WTC11 (cell line): ENCODE data around the gene MYO9A.

Source experiments
- CREB1 ChIP-seq: sonication (generic); formaldehyde crosslinking; IDR thresholded peaks from 2 replicates; pipeline ENCODE4 v1.8.0; 2023; ENCODE audit warnings: mild to moderate bottlenecking, missing genetic modification reagents
- ETV6 ChIP-seq: sonication (generic); formaldehyde crosslinking; IDR thresholded peaks from 2 replicates; pipeline ENCODE4 v1.8.1; 2022; ENCODE audit warnings: mild to moderate bottlenecking, missing genetic modification reagents
- GTF2I ChIP-seq: fragments of 250-450 bp; sonication (Bioruptor Pico); conservative IDR thresholded peaks from 2 replicates; pipeline ENCODE4 v1.4.0; 2021; ENCODE audit warnings: mild to moderate bottlenecking
- NR2C2 ChIP-seq: sonication (generic); formaldehyde crosslinking; IDR thresholded peaks from 2 replicates; pipeline ENCODE4 v1.8.0; 2022; ENCODE audit warnings: mild to moderate bottlenecking, missing genetic modification reagents
- SMAD4 ChIP-seq: sonication (generic); formaldehyde crosslinking; IDR thresholded peaks from 2 replicates; pipeline ENCODE4 v1.8.0; 2022; ENCODE audit warnings: mild to moderate bottlenecking, missing genetic modification reagents
- TF ChIP-seq, protein P1 (sequence below): fragments of 200-600 bp; IDR thresholded peaks from 2 replicates; pipeline ENCODE4 v1.8.0; 2022; ENCODE audit warnings: antibody characterized with exemption
- TF ChIP-seq, protein P2 (sequence below): sonication (generic); formaldehyde crosslinking; IDR thresholded peaks from 2 replicates; pipeline ENCODE4 v1.8.0; 2022; ENCODE audit warnings: mild to moderate bottlenecking, missing genetic modification reagents
- TF ChIP-seq, protein P3 (sequence below): sonication (generic); formaldehyde crosslinking; IDR thresholded peaks from 2 replicates; pipeline ENCODE4 v1.8.0; 2022; ENCODE audit warnings: mild to moderate bottlenecking, missing genetic modification reagents
- TF ChIP-seq, protein P4 (sequence below): sonication (generic); formaldehyde crosslinking; IDR thresholded peaks from 2 replicates; pipeline ENCODE4 v1.8.1; 2022; ENCODE audit warnings: low read depth, missing genetic modification reagents, borderline replicate concordance
- TF ChIP-seq, protein P5 (sequence below): sonication (generic); formaldehyde crosslinking; IDR thresholded peaks from 2 replicates; pipeline ENCODE4 v1.8.1; 2023; ENCODE audit warnings: mild to moderate bottlenecking, missing genetic modification reagents, moderate library complexity

DNA sequence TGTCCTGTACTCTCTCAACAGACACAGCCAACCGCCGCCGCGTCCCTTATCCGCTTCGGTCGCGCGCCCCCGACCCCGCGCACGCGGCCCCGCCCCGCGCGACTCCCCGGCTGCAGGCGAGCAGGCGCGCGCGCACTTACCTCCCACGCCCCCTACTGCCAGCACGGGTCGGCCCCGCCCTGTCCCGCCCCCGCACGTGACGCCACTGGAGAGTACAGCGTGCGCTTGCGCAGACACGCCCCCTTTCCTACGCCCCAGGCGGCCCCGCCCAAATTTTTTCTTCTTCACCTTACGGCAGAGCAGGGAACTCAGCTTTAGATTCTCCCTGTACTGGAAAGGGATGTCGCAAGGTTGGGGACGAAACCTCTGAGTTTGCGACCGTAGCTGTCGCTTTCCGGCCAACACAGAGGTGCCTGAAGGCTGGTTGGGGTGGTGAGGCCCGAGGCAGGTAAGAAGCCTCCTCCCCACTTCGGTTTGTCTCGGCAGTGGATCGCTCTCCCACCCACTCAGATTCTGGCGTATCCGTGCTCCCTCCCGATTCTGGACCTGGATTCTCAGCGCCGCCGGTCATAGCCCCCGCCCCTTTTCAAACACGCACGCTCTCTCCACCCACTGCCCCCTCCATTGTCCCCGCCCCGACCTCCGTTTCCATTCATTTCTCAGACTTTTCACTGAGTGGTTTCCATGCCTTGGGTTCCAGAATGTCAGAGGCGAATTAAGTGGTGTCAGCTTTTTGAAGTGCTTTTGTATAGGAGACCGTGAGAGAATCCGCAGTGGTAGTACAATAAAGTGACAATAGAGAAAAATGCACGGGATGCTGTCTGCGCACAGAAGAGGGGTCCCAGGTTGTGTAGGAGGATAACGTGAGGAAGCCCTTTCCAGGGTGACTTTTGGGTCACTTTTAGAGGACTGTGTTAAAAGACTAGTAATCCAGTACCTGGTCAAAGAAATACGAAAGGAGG lies at the start of gene MYO9A, which contains the start of gene SENP8:
- TF ChIP-seq, protein P1, sequence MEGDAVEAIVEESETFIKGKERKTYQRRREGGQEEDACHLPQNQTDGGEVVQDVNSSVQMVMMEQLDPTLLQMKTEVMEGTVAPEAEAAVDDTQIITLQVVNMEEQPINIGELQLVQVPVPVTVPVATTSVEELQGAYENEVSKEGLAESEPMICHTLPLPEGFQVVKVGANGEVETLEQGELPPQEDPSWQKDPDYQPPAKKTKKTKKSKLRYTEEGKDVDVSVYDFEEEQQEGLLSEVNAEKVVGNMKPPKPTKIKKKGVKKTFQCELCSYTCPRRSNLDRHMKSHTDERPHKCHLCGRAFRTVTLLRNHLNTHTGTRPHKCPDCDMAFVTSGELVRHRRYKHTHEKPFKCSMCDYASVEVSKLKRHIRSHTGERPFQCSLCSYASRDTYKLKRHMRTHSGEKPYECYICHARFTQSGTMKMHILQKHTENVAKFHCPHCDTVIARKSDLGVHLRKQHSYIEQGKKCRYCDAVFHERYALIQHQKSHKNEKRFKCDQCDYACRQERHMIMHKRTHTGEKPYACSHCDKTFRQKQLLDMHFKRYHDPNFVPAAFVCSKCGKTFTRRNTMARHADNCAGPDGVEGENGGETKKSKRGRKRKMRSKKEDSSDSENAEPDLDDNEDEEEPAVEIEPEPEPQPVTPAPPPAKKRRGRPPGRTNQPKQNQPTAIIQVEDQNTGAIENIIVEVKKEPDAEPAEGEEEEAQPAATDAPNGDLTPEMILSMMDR, result no peak
- TF ChIP-seq, protein P2, sequence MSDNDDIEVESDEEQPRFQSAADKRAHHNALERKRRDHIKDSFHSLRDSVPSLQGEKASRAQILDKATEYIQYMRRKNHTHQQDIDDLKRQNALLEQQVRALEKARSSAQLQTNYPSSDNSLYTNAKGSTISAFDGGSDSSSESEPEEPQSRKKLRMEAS (CRISPR knock-in tag), result no peak
- TF ChIP-seq, protein P3, sequence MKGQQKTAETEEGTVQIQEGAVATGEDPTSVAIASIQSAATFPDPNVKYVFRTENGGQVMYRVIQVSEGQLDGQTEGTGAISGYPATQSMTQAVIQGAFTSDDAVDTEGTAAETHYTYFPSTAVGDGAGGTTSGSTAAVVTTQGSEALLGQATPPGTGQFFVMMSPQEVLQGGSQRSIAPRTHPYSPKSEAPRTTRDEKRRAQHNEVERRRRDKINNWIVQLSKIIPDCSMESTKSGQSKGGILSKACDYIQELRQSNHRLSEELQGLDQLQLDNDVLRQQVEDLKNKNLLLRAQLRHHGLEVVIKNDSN (CRISPR knock-in tag), result peak; percentile 94
- TF ChIP-seq CREB1 (CRISPR knock-in tag), result no peak
- no peak for TF ChIP-seq GTF2I (CRISPR knock-in tag)
- TF ChIP-seq, protein P4, sequence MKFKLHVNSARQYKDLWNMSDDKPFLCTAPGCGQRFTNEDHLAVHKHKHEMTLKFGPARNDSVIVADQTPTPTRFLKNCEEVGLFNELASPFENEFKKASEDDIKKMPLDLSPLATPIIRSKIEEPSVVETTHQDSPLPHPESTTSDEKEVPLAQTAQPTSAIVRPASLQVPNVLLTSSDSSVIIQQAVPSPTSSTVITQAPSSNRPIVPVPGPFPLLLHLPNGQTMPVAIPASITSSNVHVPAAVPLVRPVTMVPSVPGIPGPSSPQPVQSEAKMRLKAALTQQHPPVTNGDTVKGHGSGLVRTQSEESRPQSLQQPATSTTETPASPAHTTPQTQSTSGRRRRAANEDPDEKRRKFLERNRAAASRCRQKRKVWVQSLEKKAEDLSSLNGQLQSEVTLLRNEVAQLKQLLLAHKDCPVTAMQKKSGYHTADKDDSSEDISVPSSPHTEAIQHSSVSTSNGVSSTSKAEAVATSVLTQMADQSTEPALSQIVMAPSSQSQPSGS (CRISPR knock-in tag), result no peak
- TF ChIP-seq NR2C2, result no peak
- no peak for TF ChIP-seq ETV6 (CRISPR knock-in tag)
- TF ChIP-seq, protein P5, sequence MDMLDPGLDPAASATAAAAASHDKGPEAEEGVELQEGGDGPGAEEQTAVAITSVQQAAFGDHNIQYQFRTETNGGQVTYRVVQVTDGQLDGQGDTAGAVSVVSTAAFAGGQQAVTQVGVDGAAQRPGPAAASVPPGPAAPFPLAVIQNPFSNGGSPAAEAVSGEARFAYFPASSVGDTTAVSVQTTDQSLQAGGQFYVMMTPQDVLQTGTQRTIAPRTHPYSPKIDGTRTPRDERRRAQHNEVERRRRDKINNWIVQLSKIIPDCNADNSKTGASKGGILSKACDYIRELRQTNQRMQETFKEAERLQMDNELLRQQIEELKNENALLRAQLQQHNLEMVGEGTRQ, result peak; percentile 97
- no peak for TF ChIP-seq SMAD4 (CRISPR knock-in tag)
